Activated CD4-positive, alpha-beta memory T cell treated with anti-CD3 and anti-CD28 coated beads, Interleukin-2, amount 10 ng/mL, durations not matched to agents 7 days and 5 days (primary cell): Measurements from ENCODE around the gene DCDC2. TPM values are rescaled to one million over a fixed set of nuclear protein-coding genes. Genes with fewer than 3 reads are reported as not detected.
"Not testable (repeated sequence)": the region's sequence is repeated elsewhere in the genome, so short reads cannot be mapped to it uniquely, and the experiment has no call there.

Experiments used
- CTCF ChIA-PET: fragments of 350-600 bp; sonication (Branson Sonifier 250); formaldehyde crosslinking; loops from one replicate; lab custom pipeline; 2021; ENCODE audit warnings: antibody characterized with exemption, inconsistent platforms; lab: Charles Lee
- POLR2A ChIA-PET: fragments of 350-600 bp; sonication (Branson Sonifier 250); formaldehyde crosslinking; loops from one replicate; lab custom pipeline; 2021; ENCODE audit warnings: antibody characterized with exemption; lab: Charles Lee
- DNase-seq: peaks from one replicate; pipeline ENCODE4 v3.0.0-alpha.2; 2020
- H3K27ac Mint-ChIP-seq: one replicate; pipeline ENCODE4 v1.8.0; 2021; ENCODE audit warnings: mild to moderate bottlenecking, mixed read lengths
- H3K27me3 Mint-ChIP-seq: one replicate; pipeline ENCODE4 v1.8.0; 2021; ENCODE audit warnings: mixed read lengths
- H3K36me3 Mint-ChIP-seq: one replicate; pipeline ENCODE4 v1.8.0; 2021; ENCODE audit warnings: low read depth, mixed read lengths
- H3K4me1 Mint-ChIP-seq: one replicate; pipeline ENCODE4 v1.8.0; 2021; ENCODE audit warnings: mixed read lengths
- H3K4me3 Mint-ChIP-seq: one replicate; pipeline ENCODE4 v1.8.0; 2021; ENCODE audit warnings: mild to moderate bottlenecking, mixed read lengths
- H3K9me3 Mint-ChIP-seq: one replicate; pipeline ENCODE4 v1.8.0; 2021; ENCODE audit warnings: mixed read lengths
- total RNA-seq, 2 experiments: library from RNA; stranded (reverse); gene quantifications; one replicate each; pipeline ENCODE4 v1.2.3, GENCODE V29; 2021

Gene DCDC2
- not detected for total RNA-seq

GRCh38 chr6:24357336-24358218, at the start of gene DCDC2:
Gene DCDC2 (minus strand): TSS chr6:24358059. CDS start chr6:24357750, 309 bp downstream.
- Mint-ChIP-seq H3K4me3 (peak within 1 kb of the TSS; percentile 47), H3K36me3 (no peaks in the 10 kb centered on the region), H3K27ac (no peak within 1 kb of the TSS), H3K27me3 (peaks cover 43% of the 10 kb centered on the region), H3K4me1 (peaks cover 17% of the 10 kb centered on the region), H3K9me3 (no peaks in the 10 kb centered on the region)
- DNase-seq, result peak; percentile 37
- CTCF ChIA-PET, result interaction anchor here (1.4 kb wide), 1 partner anchor 74 kb away, joined by 3 read pairs; no protein-coding TSS in a partner anchor
- POLR2A ChIA-PET, result no interaction called here

- H3K36me3 Mint-ChIP-seq, result peaks cover 13% of the 10 kb centered on the region
- ChIA-PET POLR2A (no interaction called here), CTCF (interaction anchor here (0.8 to 1.0 kb wide), 2 partner anchors 45 to 89 kb away, joined by 3 to 4 read pairs; partner anchors contain the start of gene ALDH5A1)
- no peaks in the 10 kb centered on the region for H3K9me3 Mint-ChIP-seq
- no peak overlapping the region for H3K27ac Mint-ChIP-seq
- no peak for DNase-seq
- H3K4me1 Mint-ChIP-seq, result peaks cover 29% of the 10 kb centered on the region
- peaks cover 7% of the 10 kb centered on the region for H3K27me3 Mint-ChIP-seq
- H3K4me3 Mint-ChIP-seq, result no peak overlapping the region
These were observed 47.4 kb upstream of the DCDC2 start for GRCh38 chr6:24405262-24405661.

GRCh38 chr6:24403501-24403824, 45.6 kb upstream of the DCDC2 start:
- POLR2A ChIA-PET, result interaction anchor here (1.3 kb wide), 1 partner anchor 372 kb away, joined by 3 read pairs; no protein-coding TSS in a partner anchor
- H3K27ac Mint-ChIP-seq, result peak overlapping the region; percentile 16
- H3K36me3 Mint-ChIP-seq, result peaks cover 8% of the 10 kb centered on the region
- H3K4me1 Mint-ChIP-seq, result peaks cover 29% of the 10 kb centered on the region
- H3K27me3 Mint-ChIP-seq, result peaks cover 18% of the 10 kb centered on the region
- CTCF ChIA-PET, result interaction anchor here (1.8 kb wide), 1 partner anchor 43 kb away, joined by 5 read pairs; no protein-coding TSS in a partner anchor
- no peaks in the 10 kb centered on the region for H3K9me3 Mint-ChIP-seq
- DNase-seq, result no peak
- H3K4me3 Mint-ChIP-seq, result peak overlapping the region; percentile 90

- H3K27me3 Mint-ChIP-seq, result peaks cover 19% of the 10 kb centered on the region
- CTCF ChIA-PET, result interaction anchor here (1.8 kb wide), 1 partner anchor 43 kb away, joined by 5 read pairs; no protein-coding TSS in a partner anchor
- no peaks in the 10 kb centered on the region for H3K9me3 Mint-ChIP-seq
- POLR2A ChIA-PET, result interaction anchor here (1.3 kb wide), 1 partner anchor 373 kb away, joined by 3 read pairs; no protein-coding TSS in a partner anchor
- peak within 1 kb of the TSS; percentile 90 for H3K4me3 Mint-ChIP-seq
- peaks cover 8% of the 10 kb centered on the region for H3K36me3 Mint-ChIP-seq
- peak within 1 kb of the TSS; percentile 16 for H3K27ac Mint-ChIP-seq
- peaks cover 29% of the 10 kb centered on the region for H3K4me1 Mint-ChIP-seq
- DNase-seq, result peak; percentile 75
These were observed 45.0 kb upstream of the DCDC2 start, which contains the start of gene MRS2 for GRCh38 chr6:24402697-24403500. Gene MRS2 (plus strand): TSS chr6:24402936. CDS start chr6:24403047, 111 bp downstream.

- peaks cover 23% of the 10 kb centered on the region for H3K27me3 Mint-ChIP-seq
- no peaks in the 10 kb centered on the region for H3K9me3 Mint-ChIP-seq
- no peak for DNase-seq
- ChIA-PET POLR2A (no interaction called here), CTCF (no interaction called here)
- H3K36me3 Mint-ChIP-seq, result peaks cover 5% of the 10 kb centered on the region
- no peak overlapping the region for H3K4me3 Mint-ChIP-seq
- no peak overlapping the region for H3K27ac Mint-ChIP-seq
- H3K4me1 Mint-ChIP-seq, result peaks cover 29% of the 10 kb centered on the region
These were observed 43.6 kb upstream of the DCDC2 start for GRCh38 chr6:24401458-24401857.

- H3K4me3 Mint-ChIP-seq, POLR2A ChIA-PET, H3K27ac Mint-ChIP-seq, CTCF ChIA-PET, DNase-seq, H3K36me3 Mint-ChIP-seq, H3K9me3 Mint-ChIP-seq: not testable (repeated sequence)
- Mint-ChIP-seq H3K4me1 (peaks cover 27% of the 10 kb centered on the region), H3K27me3 (peaks cover 23% of the 10 kb centered on the region)
These were observed 42.5 kb upstream of the DCDC2 start for GRCh38 chr6:24400045-24401039.

GRCh38 chr6:24397631-24398030, 39.8 kb upstream of the DCDC2 start:
- ChIA-PET POLR2A (no interaction called here), CTCF (no interaction called here)
- H3K27me3 Mint-ChIP-seq, result peaks cover 23% of the 10 kb centered on the region
- no peak for DNase-seq
- no peak overlapping the region for H3K4me3 Mint-ChIP-seq
- peaks cover 6% of the 10 kb centered on the region for H3K4me1 Mint-ChIP-seq
- no peaks in the 10 kb centered on the region for H3K9me3 Mint-ChIP-seq
- H3K27ac Mint-ChIP-seq, result no peak overlapping the region
- H3K36me3 Mint-ChIP-seq, result no peaks in the 10 kb centered on the region

- H3K4me3 Mint-ChIP-seq, result no peak overlapping the region
- ChIA-PET POLR2A (no interaction called here), CTCF (no interaction called here)
- no peaks in the 10 kb centered on the region for H3K9me3 Mint-ChIP-seq
- peaks cover 1% of the 10 kb centered on the region for H3K4me1 Mint-ChIP-seq
- H3K36me3 Mint-ChIP-seq, result no peaks in the 10 kb centered on the region
- H3K27me3 Mint-ChIP-seq, result peaks cover 23% of the 10 kb centered on the region
- no peak for DNase-seq
- H3K27ac Mint-ChIP-seq, result no peak overlapping the region
These were observed 39.0 kb upstream of the DCDC2 start for GRCh38 chr6:24396824-24397223.

- POLR2A ChIA-PET, result no interaction called here
- no peak overlapping the region for H3K4me3 Mint-ChIP-seq
- H3K9me3 Mint-ChIP-seq, result no peaks in the 10 kb centered on the region
- no peaks in the 10 kb centered on the region for H3K4me1 Mint-ChIP-seq
- peaks cover 13% of the 10 kb centered on the region for H3K27me3 Mint-ChIP-seq
- DNase-seq, result no peak
- CTCF ChIA-PET, result no interaction called here
- H3K27ac Mint-ChIP-seq, result no peak overlapping the region
- H3K36me3 Mint-ChIP-seq, result no peaks in the 10 kb centered on the region
These were observed 37.0 kb upstream of the DCDC2 start for GRCh38 chr6:24394780-24395437.

GRCh38 chr6:24394061-24394779, 36.4 kb upstream of the DCDC2 start:
- H3K4me1 Mint-ChIP-seq, result no peaks in the 10 kb centered on the region
- H3K36me3 Mint-ChIP-seq, result no peaks in the 10 kb centered on the region
- ChIA-PET POLR2A (no interaction called here), CTCF (no interaction called here)
- peaks cover 7% of the 10 kb centered on the region for H3K27me3 Mint-ChIP-seq
- no peak overlapping the region for H3K4me3 Mint-ChIP-seq
- H3K9me3 Mint-ChIP-seq, result no peaks in the 10 kb centered on the region
- DNase-seq, result no peak
- H3K27ac Mint-ChIP-seq, result no peak overlapping the region

- Mint-ChIP-seq H3K4me1 (no peaks in the 10 kb centered on the region), H3K9me3 (no peaks in the 10 kb centered on the region), H3K36me3 (no peaks in the 10 kb centered on the region), H3K27ac (no peak overlapping the region), H3K27me3 (peaks cover 2% of the 10 kb centered on the region), H3K4me3 (no peak overlapping the region)
- DNase-seq, result no peak
- ChIA-PET POLR2A (no interaction called here), CTCF (no interaction called here)
These were observed 34.0 kb upstream of the DCDC2 start for GRCh38 chr6:24391756-24392405.
